HG03521 (cell line): ENCODE results near the gene COL9A2.

Experiments
- ATAC-seq: cut with Tn5 transposase; IDR thresholded peaks from one replicate; pipeline ENCODE4 v1.9.1; 2021; ENCODE audit warnings: mild to moderate bottlenecking, moderate library complexity; ENCODE audit not compliant: unreplicated experiment

COL9A2 gene

DNA sequence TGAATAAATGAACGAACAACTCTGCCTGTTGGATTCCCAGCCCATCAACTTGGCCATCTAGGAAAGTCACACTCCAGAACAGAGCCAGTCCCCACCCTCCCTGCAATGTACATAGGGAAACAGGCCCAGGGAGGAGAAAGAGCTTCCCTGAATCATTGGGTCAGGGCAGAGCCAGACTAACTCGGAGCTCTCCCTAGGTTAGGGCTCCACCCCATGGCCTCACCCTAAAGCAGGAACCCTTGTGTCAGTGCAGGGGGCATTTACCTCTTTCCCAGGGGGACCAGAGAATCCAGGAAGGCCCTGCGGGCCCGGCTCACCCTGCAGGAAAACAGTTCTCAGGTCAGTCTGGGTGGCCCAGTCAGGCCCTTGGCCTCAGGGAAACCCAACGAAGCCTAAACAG lies 11.6 kb downstream of the COL9A2 start:
- no peak for ATAC-seq

DNA sequence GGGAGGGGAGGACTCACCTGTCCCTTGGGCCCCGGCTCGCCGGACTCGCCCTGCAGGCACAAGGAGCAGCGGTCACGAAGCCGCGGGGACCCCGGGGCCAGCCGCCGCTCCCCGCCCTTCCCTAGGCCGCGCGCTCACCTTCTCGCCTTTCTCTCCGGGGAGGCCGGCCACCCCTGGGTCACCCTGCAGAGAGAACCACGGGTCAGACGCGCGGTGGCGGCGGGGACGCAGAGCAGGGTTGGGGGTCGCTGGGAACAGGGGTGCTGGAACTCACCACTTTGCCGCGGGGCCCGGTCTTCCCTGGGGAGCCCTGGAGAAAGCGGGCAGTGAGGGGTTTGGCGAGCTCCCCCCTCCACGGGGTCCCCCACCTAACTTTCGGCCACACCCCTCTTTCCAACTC lies 13.3 kb downstream of the COL9A2 start:
- no peak for ATAC-seq

DNA sequence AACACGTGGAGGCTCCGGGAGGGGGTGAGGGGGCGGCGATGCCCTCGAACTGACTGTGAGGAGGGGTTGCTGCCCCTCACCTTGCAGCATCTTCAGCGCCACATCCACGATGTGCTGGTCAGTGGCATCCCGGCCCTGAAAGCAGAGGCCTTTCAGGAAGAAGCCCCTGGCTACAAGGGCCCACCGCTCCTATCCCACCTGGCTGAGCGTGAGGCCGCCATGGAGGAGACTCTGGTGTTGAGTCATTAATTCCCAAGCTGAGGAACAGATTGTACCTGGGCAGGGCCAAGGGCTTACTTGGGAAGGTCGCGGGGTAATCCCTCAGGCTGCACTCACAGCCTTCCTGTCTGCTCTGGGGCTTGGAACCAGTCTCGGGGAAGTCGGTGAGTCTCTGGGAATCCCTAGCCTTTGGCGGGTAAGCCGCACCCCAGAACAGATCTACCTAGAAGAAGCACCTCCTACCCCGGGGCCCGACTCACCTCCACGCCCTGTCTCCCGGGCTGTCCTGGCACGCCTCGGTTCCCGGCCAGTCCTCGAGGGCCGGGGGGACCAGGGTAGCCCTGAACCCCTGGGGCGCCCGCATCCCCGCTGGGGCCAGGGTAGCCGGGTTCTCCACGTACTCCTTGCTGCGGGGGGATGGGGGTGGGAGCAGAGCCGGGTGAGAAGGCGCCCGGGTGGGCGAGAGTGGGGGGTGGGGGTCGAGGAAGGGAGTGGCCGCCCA lies 13.9 kb downstream of the COL9A2 start:
- no peak for ATAC-seq

DNA sequence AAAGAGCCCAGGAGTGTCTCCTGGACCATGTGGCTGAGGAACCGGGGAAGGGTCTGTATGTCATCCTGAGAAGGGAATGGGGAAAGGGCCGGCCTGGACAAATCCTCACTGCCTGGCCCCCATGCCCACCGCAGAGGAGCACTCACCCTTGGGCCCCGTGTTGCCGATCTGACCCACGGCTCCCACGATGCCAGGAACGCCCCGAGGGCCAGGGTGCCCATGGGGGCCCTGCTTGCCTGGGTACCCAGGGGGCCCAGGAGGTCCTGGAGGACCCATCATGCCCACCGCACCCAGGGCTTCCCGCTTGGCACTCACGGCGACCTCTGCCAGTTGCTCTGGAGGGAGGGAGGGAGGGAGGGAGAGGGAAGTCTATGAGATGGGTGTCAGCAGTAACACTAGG lies 14.6 kb downstream of the COL9A2 start:
- ATAC-seq, result no peak

DNA sequence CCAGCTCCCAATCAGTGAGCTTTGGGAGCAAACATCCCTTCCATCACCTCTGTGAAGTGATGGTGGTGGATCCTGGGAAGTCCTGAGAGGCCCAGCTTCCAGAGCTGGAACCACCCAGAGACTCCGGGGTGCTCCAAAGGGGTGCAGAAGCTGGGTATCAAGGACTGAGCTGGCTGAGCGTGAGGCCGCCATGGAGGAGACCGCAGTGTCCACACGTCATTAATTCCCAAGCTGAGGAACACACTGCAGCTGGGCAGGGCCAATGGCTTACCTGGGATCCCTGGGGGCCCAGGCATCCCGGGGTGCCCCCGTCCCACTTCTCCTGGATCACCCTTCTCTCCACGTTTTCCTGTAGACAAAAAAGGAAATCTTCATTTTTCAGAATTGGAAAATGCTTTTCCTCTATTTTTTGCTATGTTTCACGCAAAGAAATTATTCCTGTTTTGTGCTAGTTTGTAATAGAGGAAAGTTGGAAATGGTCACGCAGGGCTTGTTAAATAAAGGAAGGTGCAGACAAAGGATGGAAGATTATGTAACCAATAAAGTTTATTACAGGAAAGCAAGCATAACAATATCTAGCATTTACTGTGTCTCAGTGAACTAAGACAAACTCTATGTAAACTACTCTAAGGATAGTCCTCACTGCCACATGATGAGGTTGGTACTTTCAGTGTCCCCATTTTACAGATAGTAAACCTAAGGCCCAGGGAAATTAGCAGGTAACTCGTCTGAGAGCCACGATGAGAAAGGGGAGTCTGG lies 15.4 kb downstream of the COL9A2 start:
- no peak for ATAC-seq

DNA sequence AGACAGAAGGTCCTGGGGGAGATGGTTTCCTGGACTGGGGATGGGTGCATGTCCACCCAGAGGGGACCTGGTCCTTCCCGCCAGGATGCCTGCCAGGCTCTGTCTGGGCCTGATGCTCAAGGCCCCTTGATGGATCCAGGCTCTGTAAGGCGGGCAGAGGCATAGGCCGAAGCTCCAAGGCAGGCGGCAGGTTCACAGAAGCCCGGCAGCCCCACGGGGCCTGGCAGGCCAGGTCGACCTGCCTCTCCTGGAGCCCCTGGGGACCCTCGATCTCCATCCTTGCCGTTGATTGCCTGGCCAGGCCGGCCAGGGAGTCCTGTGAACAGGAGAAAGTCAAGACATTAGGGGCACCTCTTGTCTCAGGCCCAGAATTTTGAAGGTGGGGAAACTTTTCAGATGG lies 16.0 kb downstream of the COL9A2 start:
- ATAC-seq, result no peak

DNA sequence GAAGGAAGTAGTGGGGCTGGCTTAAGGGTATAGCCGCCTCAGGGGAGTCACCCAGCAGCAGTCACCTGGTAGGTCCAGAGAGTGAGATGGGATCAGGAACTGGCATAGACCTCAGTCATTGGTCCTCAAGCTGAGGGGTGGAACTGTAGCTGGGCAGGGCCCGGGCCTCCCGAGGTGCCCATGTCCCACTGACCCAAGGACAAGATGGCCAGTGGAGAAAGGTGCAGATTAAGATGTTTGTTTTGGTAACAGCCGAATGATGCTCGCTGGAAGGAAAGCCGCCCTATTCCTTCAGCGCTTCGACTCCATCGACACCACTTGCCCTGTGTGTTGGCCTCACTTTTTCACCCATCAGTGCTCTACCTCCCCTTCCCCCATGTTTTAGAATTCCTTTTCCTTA lies 16.4 kb downstream of the COL9A2 start:
- ATAC-seq, result no peak

DNA sequence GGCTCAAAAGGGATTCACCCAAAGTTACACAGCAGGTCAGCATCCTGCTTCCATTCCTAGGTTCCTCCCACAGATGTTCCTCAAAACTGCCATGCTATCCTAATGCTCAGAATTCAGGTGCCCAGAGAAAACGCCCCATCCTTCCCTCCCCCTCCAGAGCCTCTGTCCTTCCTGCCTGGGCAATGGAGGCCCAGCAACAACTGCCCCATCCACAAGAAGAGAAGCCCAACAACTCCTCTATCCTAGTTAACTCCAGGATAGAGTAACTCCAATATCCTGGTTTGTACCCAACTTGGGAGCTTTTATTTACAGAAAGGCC lies 16.9 kb downstream of the COL9A2 start:
- no peak for ATAC-seq

DNA sequence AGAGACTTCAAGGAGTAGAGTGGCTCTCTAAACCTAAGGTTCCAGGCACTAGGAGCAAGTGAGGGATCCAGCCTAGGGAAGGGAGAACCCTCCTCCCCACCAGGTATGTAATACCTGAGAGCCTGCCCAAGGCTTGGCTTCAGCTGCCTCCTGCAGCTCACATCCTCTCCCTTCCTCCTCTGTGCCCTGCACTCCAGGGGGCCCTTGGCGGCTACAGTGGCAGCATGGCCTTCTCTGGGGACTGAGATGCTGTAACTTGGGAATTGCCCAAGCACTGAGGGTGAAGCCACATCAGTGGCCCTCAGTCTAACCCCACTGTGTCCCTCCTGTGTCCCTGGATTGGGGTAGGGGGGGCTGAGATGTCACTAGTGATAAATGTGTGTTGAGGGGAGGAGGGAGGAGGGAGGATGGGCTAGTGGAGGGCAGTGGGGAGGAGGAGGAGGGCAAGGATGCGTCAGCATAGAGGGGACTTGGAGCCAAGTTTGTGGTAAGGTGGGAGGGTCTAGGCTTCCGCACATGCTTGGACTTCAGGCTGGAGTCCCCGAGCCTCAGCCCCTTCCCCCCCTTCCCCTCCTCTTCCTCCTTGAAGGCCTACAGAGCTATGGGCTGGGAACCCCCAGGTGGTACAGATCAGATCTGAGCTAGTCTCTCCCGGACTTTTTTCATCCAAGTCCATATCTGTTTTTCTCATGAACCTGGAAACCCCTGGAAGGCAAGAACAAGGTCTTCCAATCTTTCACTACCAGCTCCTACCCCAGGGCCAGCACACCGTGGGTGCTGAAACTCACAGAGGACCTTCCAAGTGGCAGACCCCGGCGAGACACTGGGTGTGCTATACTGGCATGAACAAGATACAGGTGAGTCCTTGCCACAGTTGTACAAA lies 17.5 kb downstream of the COL9A2 start:
- no peak for ATAC-seq

DNA sequence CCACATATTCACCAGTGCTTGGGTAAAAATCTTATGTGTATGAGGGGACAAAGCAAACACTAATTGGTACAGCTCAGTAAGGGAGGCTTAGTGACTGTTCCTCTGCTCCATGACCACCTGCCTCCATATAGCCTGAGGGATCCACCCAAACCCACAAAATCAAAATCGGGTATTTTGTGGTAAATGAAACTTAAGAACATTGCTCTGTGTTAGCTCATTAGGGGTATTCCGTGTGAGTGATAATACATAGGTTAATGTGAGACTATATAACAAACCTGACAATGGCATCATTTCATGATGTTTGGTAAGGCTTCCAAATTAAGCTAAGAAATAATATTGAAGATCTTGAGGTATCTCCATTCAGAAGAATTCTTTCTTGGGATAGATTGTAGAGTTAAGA lies 25.8 kb downstream of the COL9A2 start:
- ATAC-seq, result no peak

DNA sequence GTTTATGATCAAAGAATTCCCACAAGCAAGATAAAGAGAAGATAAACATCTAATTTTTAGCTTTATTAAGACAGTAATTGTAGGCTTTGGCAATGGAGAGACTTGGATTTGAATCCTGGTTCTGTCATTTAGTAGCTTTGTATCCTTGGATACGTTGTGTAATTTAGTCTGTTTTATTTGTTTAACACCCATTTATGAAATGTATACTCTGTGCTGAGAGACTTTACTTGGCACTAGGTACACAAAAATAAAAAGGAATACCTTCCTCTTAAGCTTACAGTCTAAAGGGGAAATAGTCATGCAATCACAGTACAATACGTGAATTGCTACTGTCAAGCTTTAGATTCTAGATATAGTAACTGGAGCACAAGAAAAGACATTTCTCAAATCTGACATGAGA lies 35.2 kb downstream of the COL9A2 start:
- ATAC-seq, result no peak

DNA sequence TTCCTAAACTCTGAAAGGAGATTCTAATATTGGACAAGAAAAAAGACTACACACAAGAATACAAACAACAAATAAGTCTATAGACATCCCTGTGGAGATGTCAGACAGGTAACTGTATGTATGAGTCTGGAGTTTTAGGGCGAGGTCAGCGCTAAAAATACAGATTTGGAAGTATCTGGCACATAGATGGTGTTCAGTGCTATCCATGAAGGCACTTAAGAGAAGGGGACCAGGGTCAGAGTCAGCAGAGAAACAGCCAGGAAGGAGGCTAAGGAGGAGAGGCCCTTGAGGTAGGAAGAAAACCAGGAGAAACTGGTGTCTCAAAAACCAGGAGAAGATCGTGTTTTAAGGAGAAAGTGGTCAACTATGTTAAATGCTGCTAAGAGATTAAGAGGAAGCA lies 41.0 kb downstream of the COL9A2 start:
- no peak for ATAC-seq

DNA sequence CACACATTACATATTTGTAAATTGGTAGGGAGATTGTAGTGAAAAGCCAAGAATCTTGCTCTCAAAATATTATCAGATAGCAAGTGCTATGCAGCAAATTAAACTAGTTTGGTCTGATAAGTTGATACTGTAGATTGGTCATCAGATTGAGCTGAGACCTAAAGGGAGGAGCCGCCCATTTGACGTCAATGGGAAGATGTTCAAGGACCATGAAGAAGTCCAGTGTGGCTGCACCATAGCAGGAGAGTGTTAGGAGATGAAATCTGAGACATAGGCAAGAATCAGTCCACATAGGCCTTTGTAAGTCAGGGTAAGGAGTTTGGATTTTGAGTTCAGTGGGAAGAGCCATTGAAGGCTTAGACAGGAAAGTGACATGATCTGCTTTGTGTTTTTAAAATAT lies 42.8 kb downstream of the COL9A2 start:
- no peak for ATAC-seq

DNA sequence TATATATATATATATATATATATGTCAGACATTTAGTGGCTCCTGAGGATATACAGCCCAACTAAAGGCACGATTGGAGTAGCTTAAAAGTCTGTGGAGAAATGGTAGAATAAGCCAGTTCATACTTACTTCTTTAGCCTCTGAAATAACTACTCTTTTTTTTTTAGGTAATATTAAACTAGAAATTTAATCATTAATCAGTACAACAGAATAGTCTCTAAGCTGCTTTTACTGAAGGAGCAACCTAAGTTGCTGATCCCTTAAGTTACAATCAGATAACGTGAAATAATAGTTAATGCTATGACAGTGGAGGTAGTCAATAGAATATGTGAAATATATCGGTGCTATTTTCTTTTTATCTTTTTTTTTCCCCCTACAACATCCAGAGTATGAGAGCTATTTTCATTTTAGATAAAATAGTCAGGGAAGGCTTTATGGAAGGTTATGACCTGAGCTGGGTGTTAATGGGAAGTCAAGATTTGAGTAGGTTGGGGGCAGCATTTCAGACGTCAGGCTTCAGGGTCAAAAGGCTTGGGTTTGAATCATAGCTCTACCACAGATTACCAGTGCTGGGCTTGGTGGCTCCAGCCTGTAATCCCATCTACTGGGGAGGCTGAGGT lies 43.4 kb downstream of the COL9A2 start:
- ATAC-seq, result no peak

DNA sequence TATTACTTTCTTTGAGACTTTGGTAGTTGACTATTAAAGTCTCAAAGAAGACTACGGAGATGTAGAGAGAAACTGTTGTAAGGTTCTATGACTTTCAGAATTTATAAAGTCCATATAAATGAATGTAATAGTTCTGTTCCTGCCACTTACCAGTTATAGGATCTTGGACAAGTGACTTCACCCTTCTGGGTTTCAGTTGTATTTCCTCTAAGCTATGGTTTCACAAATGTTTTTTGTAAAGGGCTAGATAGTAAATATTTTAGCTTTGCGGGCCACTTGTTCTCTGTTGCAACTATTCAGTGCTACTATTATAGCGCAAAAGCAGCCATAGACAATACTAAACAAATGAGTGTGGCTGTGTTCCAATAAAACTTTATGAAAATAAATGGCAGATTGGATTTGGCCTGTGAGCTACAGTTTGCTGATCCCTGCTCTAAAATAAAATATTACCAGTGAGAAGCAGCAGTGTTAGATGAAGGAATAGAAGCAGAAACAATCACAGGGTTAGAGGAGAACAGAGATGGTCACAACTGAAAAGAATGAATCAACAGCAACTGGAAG lies 44.4 kb downstream of the COL9A2 start:
- no peak for ATAC-seq

DNA sequence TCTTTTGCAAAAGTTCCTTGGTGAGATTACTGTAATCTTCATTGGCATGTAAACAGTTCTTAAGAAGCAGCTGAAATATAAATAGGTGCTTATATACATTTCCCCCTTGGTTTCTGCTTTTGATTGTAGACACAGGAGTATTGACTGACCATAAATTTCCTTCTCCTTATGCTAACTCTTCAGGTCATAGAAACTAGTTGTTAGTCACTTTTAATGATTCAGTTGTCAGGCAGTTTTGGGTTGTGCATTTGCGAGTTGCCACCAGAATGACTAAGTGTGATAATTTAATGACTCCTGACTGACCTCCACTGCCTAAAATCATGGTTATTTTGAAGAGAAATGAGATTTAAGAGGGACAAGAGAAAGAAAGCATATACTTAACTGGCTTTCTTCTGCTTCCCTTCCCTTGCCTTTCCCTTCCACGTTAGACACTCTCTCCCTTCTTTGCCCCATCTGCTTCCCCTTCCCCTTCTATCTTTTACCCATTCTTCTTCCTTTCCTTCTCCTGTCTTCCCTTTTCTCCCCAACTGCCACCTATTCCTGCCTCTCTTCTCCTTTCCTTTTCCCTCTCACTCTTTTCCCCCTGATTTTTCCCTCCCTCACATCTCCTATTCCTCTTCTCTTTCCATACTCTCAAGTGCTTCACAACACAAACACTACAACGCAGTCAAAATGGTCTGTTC lies 46.8 kb downstream of the COL9A2 start:
- ATAC-seq, result no peak

DNA sequence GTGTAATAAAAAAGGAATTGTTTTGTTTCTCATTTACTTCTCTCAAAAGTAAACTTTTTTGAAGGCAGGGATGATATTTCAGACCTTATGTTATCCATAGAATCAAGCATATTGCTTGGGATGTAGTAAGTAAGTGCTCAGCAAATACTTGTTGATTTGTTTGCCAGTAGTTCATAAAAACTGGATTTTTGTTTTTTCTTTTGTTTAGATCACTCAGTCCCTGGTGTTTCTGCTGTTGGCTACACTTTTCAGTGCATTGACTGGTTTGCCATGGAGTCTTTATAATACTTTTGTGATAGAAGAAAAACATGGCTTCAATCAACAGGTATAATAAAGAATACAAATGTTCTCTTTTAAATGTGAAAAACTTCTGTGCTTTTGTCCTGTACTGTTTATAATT lies 48.9 kb downstream of the COL9A2 start:
- ATAC-seq, result no peak

DNA sequence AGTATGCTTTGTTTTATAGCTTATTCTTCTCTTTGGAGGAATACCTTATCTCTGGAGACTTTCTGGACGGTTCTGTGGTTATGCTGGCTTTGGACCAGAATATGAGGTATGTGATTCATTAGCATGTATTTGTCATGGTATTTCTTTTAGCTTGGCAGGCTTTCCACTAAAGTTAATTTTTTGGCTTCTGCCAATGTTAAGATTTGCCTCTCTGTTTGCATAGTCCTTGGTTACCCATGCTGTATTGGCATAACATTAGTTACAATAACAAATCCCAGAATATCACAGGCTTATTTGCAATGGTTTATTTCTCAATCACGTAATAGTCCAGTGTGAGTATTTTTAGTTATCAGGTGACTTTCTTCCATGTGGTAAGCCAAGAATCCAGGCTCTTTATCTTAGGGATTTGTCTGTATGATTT lies 49.3 kb downstream of the COL9A2 start:
- ATAC-seq, result no peak

DNA sequence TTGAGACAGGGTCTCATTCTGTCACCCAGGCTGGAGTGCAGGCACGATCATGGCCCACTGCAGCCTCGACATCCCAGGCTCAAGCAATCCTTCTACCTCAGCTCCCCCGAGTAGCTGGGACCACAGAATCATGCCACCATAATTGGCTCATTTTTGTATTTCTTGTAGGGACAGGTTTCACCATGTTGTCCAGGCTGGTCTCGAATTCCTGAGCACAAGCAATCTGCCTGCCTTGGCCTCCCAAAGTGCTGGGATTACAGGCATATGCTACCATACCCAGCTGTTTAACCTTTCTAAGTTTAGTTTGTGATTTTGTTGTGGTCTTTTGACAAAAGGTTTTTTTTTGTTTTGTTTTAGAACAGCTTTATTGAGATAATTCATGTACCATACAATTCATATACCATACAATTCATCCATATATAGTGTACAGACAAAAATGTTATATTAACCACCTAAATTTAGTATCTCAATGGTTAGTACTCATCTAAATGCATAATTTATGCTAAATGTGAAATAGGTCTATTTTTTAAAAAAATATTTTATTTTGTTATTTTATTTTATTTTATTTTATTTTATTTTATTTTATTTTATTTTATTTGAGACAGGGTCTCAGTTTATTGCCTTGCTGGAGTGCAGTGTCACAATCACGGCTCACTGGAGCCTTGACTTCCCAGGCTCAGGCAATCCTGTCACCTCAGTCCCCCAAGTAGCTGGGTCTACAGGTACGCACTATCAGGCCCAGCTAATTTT lies 50.1 kb downstream of the COL9A2 start:
- ATAC-seq, result no peak

DNA sequence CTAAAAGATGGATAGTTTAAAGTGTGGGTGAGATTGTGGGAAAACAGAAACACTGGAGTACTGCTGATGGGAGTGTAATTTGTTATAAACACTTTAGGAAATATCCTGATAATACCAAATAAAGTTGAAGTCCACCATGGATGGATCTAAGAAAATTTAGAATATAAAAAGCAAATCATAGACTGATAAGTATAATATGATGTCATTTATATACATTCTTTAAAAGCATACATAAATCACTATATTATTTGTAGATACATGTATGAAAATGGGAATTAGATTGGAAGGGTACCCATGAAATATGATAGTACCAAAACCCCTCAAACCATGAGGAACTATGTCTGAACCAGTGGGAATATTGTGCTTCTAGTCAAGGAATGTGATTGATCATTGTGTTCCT lies 51.2 kb downstream of the COL9A2 start:
- ATAC-seq, result no peak
